ENCODE measurements around the gene GRWD1.

GRWD1 gene

DNA sequence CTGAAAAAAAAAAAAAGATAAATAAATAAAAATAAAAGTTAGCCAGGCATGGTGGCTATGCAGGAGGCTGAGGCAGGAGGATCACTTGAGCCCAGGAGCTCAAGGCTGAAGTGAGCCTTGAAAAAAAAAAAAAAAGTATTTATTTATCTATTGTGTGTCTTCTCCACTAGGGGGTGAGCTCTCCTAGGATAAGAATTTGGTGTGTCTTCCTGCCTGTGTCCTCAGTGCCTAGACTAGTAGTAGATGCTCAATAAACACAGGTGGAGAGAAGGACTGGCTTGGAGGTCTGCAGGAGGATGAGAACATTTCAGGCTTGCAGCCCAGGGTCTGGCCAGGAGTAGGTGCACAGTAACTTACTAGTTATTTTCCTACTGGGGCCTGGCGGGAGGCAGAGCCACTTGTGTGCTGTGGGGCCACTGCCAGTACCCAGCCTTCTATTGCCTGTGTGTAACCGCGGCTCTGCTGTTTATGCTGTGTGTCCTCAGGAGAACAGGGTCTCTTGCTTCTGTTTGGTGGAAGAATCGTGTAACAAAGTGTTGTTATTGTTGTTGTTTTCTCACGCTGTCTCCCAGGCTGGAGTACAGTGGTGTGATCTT, 60.5 kb downstream of the GRWD1 start (continued):
- no peak for TF ChIP-seq ZNF311 (tag by site-specific recombination; IDR thresholded peaks at IDR 0.05; ENCODE audit: borderline replicate concordance)
- TF ChIP-seq ZNF629 (tag by site-specific recombination; IDR thresholded peaks at IDR 0.05): no peak
- no peak for TF ChIP-seq PBX3 (CRISPR knock-in tag; IDR thresholded peaks at IDR 0.05)
- TF ChIP-seq ZSCAN16 (tag by site-specific recombination; IDR thresholded peaks at IDR 0.05): no peak
- TF ChIP-seq ZNF692 (tag by site-specific recombination; IDR thresholded peaks at IDR 0.05): 0 out of 2 replicates have a peak, but pooled peaks have one; percentile 25
- TF ChIP-seq SALL2 (tag by site-specific recombination; IDR thresholded peaks at IDR 0.05; ENCODE audit: borderline replicate concordance): no peak
- no peak for TF ChIP-seq ZBTB48 (tag by site-specific recombination; IDR thresholded peaks at IDR 0.05)
- no peak for TF ChIP-seq ZNF37A (tag by site-specific recombination; IDR thresholded peaks at IDR 0.05)
- TF ChIP-seq ZNF16 (tag by site-specific recombination; IDR thresholded peaks at IDR 0.05; ENCODE audit: low read depth): no peak
- no peak for TF ChIP-seq ZNF133 (tag by site-specific recombination; IDR thresholded peaks at IDR 0.05)
- TF ChIP-seq HOXD13 (CRISPR knock-in tag; IDR thresholded peaks at IDR 0.05; ENCODE audit: borderline replicate concordance): no peak
- TF ChIP-seq ZIC2 (tag by site-specific recombination; IDR thresholded peaks at IDR 0.05): no peak
- TF ChIP-seq, protein P1, sequence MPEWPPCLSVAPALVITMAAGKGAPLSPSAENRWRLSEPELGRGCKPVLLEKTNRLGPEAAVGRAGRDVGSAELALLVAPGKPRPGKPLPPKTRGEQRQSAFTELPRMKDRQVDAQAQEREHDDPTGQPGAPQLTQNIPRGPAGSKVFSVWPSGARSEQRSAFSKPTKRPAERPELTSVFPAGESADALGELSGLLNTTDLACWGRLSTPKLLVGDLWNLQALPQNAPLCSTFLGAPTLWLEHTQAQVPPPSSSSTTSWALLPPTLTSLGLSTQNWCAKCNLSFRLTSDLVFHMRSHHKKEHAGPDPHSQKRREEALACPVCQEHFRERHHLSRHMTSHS (tag by site-specific recombination; IDR thresholded peaks at IDR 0.05): no peak
- TF ChIP-seq ZNF654 (tag by site-specific recombination; IDR thresholded peaks at IDR 0.05; ENCODE audit: low read depth): peak; percentile 73
- no peak; the same call in 1 of the 2 replicates for TF ChIP-seq ZNF768 (tag by site-specific recombination; IDR thresholded peaks at IDR 0.05)
- no peak for TF ChIP-seq TRIM28 (IDR thresholded peaks at IDR 0.05; ENCODE audit: borderline replicate concordance, low read length)
- TF ChIP-seq, protein P2, sequence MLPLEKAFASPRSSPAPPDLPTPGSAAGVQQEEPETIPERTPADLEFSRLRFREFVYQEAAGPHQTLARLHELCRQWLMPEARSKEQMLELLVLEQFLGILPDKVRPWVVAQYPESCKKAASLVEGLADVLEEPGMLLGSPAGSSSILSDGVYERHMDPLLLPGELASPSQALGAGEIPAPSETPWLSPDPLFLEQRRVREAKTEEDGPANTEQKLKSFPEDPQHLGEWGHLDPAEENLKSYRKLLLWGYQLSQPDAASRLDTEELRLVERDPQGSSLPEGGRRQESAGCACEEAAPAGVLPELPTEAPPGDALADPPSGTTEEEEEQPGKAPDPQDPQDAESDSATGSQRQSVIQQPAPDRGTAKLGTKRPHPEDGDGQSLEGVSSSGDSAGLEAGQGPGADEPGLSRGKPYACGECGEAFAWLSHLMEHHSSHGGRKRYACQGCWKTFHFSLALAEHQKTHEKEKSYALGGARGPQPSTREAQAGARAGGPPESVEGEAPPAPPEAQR (tag by site-specific recombination; IDR thresholded peaks at IDR 0.05): no peak
- no peak for TF ChIP-seq ZNF837 (tag by site-specific recombination; IDR thresholded peaks at IDR 0.05)
- TF ChIP-seq ZNF10 (tag by site-specific recombination; IDR thresholded peaks at IDR 0.05): no peak
- TF ChIP-seq KLF16 (tag by site-specific recombination; IDR thresholded peaks at IDR 0.05): no peak
- TF ChIP-seq ZBTB8A (tag by site-specific recombination; IDR thresholded peaks at IDR 0.05): no peak
- TF ChIP-seq OSR2 (tag by site-specific recombination; IDR thresholded peaks at IDR 0.05): no peak
- no peak for TF ChIP-seq ZNF214 (tag by site-specific recombination; IDR thresholded peaks at IDR 0.05; ENCODE audit: borderline replicate concordance)
- no peak for TF ChIP-seq YY2 (tag by site-specific recombination; IDR thresholded peaks at IDR 0.05)
- TF ChIP-seq, protein P3, sequence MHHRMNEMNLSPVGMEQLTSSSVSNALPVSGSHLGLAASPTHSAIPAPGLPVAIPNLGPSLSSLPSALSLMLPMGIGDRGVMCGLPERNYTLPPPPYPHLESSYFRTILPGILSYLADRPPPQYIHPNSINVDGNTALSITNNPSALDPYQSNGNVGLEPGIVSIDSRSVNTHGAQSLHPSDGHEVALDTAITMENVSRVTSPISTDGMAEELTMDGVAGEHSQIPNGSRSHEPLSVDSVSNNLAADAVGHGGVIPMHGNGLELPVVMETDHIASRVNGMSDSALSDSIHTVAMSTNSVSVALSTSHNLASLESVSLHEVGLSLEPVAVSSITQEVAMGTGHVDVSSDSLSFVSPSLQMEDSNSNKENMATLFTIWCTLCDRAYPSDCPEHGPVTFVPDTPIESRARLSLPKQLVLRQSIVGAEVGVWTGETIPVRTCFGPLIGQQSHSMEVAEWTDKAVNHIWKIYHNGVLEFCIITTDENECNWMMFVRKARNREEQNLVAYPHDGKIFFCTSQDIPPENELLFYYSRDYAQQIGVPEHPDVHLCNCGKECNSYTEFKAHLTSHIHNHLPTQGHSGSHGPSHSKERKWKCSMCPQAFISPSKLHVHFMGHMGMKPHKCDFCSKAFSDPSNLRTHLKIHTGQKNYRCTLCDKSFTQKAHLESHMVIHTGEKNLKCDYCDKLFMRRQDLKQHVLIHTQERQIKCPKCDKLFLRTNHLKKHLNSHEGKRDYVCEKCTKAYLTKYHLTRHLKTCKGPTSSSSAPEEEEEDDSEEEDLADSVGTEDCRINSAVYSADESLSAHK (tag by site-specific recombination; IDR thresholded peaks at IDR 0.05): no peak
- TF ChIP-seq SP7 (tag by site-specific recombination; IDR thresholded peaks at IDR 0.05): 0 out of 2 replicates have a peak, but pooled peaks have one; percentile 24
- no peak for TF ChIP-seq ZNF518A (tag by site-specific recombination; conservative IDR thresholded peaks at IDR 0.05; ENCODE audit: low read depth)

Data from HEK293 (cell line).